C4-2B (cell line): ENCODE results near the gene S100A7.

Experiments
- H3K27ac ChIP-seq: fragments of 450-650 bp; 2 replicates; pipeline ENCODE4 v1.5.1; 2017
- ZFX ChIP-seq: fragments of 450-650 bp; IDR thresholded peaks from 2 replicates; pipeline ENCODE4 v1.6.1; 2017
- TF ChIP-seq, protein P1 (sequence below): fragments of 450-650 bp; conservative IDR thresholded peaks from 2 replicates; pipeline ENCODE4 v1.5.1; 2017; ENCODE audit warnings: mild to moderate bottlenecking

Gene S100A7

DNA sequence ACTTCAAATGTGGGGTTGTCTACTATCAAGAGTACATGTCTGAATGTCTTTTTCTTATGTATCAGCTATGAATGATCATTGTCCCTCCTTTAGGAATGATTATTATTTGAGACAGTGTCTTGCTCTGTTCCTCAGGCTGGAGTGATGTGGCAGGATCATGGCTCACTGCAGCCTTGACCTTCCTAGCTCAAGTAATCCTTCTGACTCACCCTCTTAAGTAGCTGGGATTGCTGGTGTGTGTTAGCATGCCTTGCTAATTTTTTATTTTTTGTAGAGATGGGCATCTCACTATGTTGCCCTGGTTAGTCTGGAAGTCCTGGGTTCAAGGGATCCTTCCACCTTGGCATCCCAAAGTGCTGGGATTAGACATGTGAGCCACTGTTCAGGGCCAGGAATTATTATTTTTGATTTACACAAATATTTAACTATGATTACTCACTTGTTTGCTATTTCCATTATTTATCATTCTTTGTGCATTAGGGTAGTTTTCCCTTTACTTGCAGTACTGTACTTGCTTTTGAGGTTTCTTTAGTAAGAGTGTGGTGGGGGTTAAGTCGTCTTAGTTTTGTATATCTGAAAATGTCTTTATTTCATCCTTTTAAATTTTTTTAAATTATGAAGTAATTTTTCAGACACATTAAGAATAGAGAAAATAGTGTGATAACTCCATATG is 12.8 kb downstream of the S100A7 start:
- no peak overlapping the region for H3K27ac ChIP-seq
- no peak for TF ChIP-seq ZFX
- TF ChIP-seq, protein P1, sequence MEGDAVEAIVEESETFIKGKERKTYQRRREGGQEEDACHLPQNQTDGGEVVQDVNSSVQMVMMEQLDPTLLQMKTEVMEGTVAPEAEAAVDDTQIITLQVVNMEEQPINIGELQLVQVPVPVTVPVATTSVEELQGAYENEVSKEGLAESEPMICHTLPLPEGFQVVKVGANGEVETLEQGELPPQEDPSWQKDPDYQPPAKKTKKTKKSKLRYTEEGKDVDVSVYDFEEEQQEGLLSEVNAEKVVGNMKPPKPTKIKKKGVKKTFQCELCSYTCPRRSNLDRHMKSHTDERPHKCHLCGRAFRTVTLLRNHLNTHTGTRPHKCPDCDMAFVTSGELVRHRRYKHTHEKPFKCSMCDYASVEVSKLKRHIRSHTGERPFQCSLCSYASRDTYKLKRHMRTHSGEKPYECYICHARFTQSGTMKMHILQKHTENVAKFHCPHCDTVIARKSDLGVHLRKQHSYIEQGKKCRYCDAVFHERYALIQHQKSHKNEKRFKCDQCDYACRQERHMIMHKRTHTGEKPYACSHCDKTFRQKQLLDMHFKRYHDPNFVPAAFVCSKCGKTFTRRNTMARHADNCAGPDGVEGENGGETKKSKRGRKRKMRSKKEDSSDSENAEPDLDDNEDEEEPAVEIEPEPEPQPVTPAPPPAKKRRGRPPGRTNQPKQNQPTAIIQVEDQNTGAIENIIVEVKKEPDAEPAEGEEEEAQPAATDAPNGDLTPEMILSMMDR: no peak

DNA sequence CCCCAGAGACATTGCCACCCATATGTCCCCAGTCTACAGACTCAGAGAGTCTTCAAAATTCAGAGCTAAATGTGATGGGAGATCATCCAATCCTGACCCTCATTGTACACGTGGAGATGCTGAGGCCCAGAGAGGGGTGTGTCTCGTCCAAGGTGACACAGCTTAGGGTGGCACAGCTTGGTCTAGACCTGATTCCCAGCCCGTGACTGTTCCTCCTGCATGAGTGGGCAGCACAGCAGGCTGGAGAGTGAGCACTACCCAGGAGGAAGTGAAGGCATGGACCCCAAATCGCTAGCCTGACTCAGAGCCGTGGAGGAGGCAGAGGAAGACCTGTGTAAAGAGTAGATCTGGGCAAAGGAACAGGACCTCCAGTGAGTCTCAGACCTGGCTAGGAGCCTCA is 16.4 kb downstream of the S100A7 start:
- no peak overlapping the region for H3K27ac ChIP-seq
- TF ChIP-seq, protein P1: no peak
- TF ChIP-seq ZFX: no peak

DNA sequence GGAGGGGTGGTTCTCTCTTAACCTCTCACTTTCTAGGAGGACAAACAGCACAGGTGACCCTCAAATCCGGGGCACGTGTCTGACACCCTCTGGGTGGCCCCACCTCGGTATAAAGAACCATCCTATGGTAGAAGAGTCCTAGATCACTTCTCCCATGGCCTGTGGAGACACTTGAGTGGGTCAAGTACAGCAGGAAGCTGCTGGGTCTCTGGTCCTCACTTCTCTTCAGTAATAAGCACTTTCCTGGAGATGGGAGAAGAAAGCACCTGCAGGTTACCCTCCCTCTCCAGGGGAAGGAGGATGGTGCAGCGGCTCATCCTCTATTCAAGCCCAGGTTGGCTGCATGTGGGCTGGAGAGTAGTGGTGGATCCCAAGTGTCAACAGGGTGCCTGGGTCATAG is 17.0 kb downstream of the S100A7 start:
- no peak overlapping the region for H3K27ac ChIP-seq
- no peak for TF ChIP-seq ZFX
- TF ChIP-seq, protein P1: no peak

DNA sequence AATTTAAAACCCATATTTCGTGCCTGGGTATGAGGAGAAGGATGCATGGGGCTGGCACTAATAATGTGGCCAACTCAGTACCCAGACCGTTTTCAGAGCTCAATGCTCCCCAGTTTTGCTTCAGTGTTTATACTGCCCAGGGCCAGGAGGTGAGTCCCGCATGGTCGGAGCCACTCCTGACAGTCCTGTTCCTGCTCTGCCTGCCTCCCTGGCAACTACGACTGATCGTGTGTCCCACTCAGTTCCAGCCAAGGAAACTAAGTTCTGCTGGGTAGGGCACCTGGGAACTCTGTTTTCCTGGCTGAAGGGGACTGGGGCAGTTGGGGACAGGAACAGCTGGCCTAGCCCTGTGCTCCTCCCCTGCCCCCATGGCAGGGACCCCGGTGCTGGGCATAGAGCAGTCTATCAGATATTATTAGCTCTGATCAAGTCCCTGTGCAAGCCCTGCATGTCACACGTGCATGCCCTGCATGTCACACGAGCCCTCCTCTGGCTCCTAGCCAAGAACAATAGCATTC is 19.2 kb downstream of the S100A7 start:
- TF ChIP-seq ZFX: no peak
- TF ChIP-seq, protein P1: no peak
- H3K27ac ChIP-seq: no peak overlapping the region

DNA sequence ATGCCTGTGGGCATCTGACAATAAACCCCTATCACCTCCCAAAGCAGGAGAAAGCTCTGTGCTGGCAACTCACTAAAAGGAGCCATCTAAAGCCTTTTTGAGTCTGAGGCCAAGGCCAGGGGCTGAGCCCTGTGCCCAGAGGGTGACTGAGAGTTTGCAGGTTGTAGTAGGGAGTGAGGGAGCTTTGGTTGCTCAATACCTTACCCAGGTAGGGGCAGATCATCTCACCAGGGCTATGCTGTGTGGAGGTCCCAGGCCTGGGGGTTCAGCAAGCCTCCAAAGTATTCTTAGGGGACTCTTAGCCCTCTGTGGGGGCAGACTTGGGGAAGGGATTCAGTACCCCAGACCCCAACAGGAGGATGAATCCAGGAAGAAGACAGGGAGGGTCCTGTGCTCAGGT is 21.2 kb downstream of the S100A7 start:
- TF ChIP-seq, protein P1: no peak
- no peak for TF ChIP-seq ZFX
- H3K27ac ChIP-seq: no peak overlapping the region

DNA sequence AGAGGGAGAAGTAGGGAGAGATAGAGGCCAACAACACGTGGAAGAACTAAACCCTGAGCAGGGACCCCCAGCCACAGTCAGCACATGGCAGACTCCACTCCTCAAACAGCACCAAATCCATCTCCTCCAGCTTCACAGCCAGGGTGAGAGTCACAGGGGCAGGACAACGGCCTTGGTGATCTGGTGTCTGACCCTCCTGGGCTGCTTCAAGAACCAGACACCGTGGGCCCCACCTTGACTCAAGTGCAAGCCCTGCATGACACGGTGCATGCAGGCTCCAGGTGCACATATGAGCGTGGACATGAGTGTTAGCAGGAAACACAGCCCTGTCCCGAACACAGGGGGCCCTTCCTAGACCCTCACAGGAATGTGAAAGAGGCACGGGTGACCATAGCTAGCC is 21.9 kb downstream of the S100A7 start:
- no peak overlapping the region for H3K27ac ChIP-seq
- no peak for TF ChIP-seq ZFX
- TF ChIP-seq, protein P1: no peak

DNA sequence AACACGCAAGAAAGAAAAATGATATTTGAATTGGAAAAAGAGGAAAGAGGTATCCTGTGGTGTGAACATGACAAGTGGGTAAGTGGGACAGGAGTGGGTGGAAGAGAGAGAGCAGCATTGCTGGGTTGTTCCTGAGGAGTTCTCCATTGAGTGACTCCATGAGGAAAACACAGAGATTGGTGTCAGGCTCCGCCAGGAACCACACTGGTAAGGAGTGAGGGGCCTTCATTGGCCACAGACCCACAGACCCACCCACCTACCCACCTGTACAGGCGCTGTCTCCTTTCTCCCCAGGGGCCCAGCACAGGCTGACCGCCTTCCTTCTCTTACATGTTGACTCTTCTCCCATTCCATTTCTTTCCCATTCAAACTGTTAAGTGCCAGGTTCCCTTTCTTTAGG is 23.2 kb downstream of the S100A7 start:
- no peak overlapping the region for H3K27ac ChIP-seq
- no peak for TF ChIP-seq ZFX
- TF ChIP-seq, protein P1: no peak
